ENCODE results near the gene PCGF5. TPM values are rescaled to one million over a fixed set of nuclear protein-coding genes. Genes with fewer than 3 reads are reported as not detected.
"Not testable (repeated sequence)": the region's sequence is repeated elsewhere in the genome, so short reads cannot be mapped to it uniquely, and the experiment has no call there.

Gene PCGF5
- total RNA-seq, 2 experiments from 2014 or later, result 57.7 to 58.4 TPM

DNA sequence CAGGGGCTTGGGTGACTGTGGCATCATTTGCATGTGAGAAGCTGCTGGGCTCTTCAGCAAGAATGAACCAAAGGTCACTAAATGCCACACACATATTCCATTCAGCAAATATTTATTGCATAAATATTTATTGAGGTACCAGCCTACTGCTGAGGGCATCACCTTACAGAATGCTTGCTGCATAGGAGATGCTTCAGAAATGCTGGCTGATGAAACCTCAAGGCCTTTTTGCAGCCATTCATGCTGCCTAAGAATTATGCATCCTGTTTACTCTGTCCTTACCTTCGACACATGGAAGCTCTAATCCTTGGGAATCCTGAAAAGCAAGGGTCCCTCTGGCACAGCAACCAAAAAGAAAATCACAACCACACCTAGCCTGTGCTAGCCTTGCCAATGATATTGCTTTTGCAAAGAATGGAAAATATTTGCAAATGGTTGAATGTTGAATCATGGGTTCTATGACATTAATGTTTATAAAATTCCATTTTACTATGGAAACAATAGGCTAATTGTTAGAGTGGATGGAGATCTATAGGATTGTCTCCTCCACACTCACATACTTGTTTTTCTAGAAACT, 79.6 kb downstream of the PCGF5 start:
- intact Hi-C loops (cut with DNase I, micrococcal nuclease), result loop anchor here (2.0 to 10.0 kb wide), 7 partner anchors 92 to 1135 kb away; partner anchors contain the start of genes FGFBP3 (in 1 of the 2) and HECTD2 (in 1 of the 2)
- Histone ChIP-seq H3K27ac (ENCODE audit: low read depth in 1 of 2, low read length in 2 of 2) (no peak overlapping the region), H3K4me1 (ENCODE audit: insufficient read depth, low read length) (peaks cover 11% of the 10 kb centered on the region), H3K27me3 (ENCODE audit: control insufficient read depth in 1 of 2, insufficient read depth in 2 of 2, low read length in 2 of 2) (no peaks in the 10 kb centered on the region), H3K36me3 (ENCODE audit: insufficient read depth, low read length) (no peaks in the 10 kb centered on the region), H3K4me3 (ENCODE audit: low read length) (no peak overlapping the region), H3K9me3 (ENCODE audit: control insufficient read depth in 1 of 2, insufficient read depth in 1 of 2, low read length in 2 of 2) (no peaks in the 10 kb centered on the region)
- TF ChIP-seq, protein P1, sequence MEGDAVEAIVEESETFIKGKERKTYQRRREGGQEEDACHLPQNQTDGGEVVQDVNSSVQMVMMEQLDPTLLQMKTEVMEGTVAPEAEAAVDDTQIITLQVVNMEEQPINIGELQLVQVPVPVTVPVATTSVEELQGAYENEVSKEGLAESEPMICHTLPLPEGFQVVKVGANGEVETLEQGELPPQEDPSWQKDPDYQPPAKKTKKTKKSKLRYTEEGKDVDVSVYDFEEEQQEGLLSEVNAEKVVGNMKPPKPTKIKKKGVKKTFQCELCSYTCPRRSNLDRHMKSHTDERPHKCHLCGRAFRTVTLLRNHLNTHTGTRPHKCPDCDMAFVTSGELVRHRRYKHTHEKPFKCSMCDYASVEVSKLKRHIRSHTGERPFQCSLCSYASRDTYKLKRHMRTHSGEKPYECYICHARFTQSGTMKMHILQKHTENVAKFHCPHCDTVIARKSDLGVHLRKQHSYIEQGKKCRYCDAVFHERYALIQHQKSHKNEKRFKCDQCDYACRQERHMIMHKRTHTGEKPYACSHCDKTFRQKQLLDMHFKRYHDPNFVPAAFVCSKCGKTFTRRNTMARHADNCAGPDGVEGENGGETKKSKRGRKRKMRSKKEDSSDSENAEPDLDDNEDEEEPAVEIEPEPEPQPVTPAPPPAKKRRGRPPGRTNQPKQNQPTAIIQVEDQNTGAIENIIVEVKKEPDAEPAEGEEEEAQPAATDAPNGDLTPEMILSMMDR (IDR thresholded peaks at IDR 0.05), result no peak
- ATAC-seq (ENCODE audit: poor library complexity), result no peak
- H3K4me3 Mint-ChIP-seq, result no peak overlapping the region
- H3K36me3 Mint-ChIP-seq (ENCODE audit: low read depth), result no peaks in the 10 kb centered on the region
- H3K27ac Mint-ChIP-seq, result no peak overlapping the region
- peaks cover 4% of the 10 kb centered on the region for H3K27me3 Mint-ChIP-seq
- ChIA-PET POLR2A (interaction anchor here (2.1 kb wide), 1 partner anchor 624 kb away, joined by 7 read pairs; the partner anchor contains the start of gene BTAF1), CTCF (interaction anchor here (0.6 to 1.8 kb wide), 2 partner anchors 613 to 1039 kb away, joined by 3 to 6 read pairs; no protein-coding TSS in a partner anchor)
- no peaks in the 10 kb centered on the region for H3K9me3 Mint-ChIP-seq
- DNase-seq, result no peak
- peaks cover 10% of the 10 kb centered on the region for H3K4me1 Mint-ChIP-seq (ENCODE audit: low read depth)

DNA sequence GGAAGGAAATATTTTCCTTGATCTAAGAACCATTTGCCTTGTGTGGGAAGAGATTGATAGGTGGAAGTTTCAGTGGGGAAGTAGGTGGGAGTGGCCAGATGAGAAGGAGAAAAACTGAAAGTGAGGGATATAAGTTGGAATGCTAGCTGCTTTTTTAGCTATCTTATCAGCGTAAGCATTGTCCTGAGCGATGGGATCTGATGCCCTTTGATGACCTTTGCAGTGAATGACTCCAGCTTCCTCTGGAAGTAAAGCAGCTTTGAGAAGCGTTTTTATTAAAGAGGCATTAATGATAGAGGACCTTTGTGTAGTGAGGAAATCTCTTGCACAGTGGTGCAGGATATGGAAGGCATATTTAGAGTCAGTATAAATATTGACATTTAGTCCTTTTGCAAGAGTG, 82.5 kb downstream of the PCGF5 start:
- H3K27me3 ChIP-seq (ENCODE audit: control insufficient read depth in 1 of 2, insufficient read depth in 2 of 2, low read length in 2 of 2); H3K9me3 ChIP-seq (ENCODE audit: control insufficient read depth in 1 of 2, insufficient read depth in 1 of 2, low read length in 2 of 2); H3K4me1 ChIP-seq (ENCODE audit: insufficient read depth, low read length); H3K4me1 Mint-ChIP-seq (ENCODE audit: low read depth); H3K27me3 Mint-ChIP-seq; DNase-seq; H3K36me3 ChIP-seq (ENCODE audit: insufficient read depth, low read length); H3K4me3 ChIP-seq (ENCODE audit: low read length); H3K36me3 Mint-ChIP-seq (ENCODE audit: low read depth); H3K27ac ChIP-seq (ENCODE audit: low read depth in 1 of 2, low read length in 2 of 2); ATAC-seq (ENCODE audit: poor library complexity); POLR2A ChIA-PET; intact Hi-C loops (cut with DNase I, micrococcal nuclease); H3K9me3 Mint-ChIP-seq; H3K27ac Mint-ChIP-seq; CTCF ChIA-PET; H3K4me3 Mint-ChIP-seq: not testable (repeated sequence)

DNA sequence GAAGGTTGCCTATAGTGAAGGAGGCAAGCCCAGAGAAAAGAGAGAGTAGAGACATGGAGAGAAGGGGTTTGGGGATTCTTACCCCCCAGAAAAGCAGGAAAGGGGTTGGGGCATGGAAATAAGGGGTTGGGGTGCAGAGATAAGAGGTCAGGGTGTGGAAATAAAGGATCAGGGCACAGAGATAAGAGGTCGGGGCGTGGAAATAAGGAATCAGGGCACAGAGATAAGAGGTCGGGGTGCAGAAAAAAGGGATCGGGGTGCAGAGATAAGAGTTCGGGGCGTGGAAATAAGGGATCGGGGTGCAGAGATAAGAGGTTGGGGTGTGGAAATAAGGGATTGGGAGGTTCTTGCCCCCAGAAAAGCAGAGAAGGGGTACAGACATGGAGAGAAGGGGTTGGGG, 85.5 kb downstream of the PCGF5 start:
- H3K36me3 Mint-ChIP-seq (ENCODE audit: low read depth); intact Hi-C loops (cut with DNase I, micrococcal nuclease); H3K4me1 ChIP-seq (ENCODE audit: insufficient read depth, low read length); H3K4me3 ChIP-seq (ENCODE audit: low read length); H3K27ac Mint-ChIP-seq; CTCF ChIA-PET; H3K9me3 ChIP-seq (ENCODE audit: control insufficient read depth in 1 of 2, insufficient read depth in 1 of 2, low read length in 2 of 2); H3K9me3 Mint-ChIP-seq; ATAC-seq (ENCODE audit: poor library complexity); H3K36me3 ChIP-seq (ENCODE audit: insufficient read depth, low read length); DNase-seq; H3K4me1 Mint-ChIP-seq (ENCODE audit: low read depth); H3K4me3 Mint-ChIP-seq; H3K27me3 ChIP-seq (ENCODE audit: control insufficient read depth in 1 of 2, insufficient read depth in 2 of 2, low read length in 2 of 2); POLR2A ChIA-PET; H3K27ac ChIP-seq (ENCODE audit: low read depth in 1 of 2, low read length in 2 of 2): not testable (repeated sequence)
- H3K27me3 Mint-ChIP-seq, result peaks cover 17% of the 10 kb centered on the region

DNA sequence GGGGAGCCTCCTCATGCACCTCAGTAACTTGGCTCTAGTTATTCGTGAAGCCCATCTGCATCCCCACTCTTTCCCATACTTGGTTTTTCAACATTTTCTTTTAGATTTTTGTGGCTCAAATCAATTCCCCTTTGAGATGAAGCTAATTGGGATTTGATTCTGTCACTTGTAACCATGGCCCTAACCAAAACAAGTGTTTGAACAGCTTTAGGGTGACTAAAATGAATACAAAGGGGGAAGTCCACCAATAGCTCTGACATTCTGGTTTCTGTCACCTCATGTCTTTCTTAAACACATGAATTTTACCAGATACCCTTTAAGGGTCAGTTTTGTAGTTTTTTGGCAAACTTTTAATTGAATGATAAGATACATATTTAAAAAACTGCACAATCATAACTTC, 87.0 kb downstream of the PCGF5 start:
- no peak overlapping the region for H3K27ac Mint-ChIP-seq
- CTCF ChIA-PET, result no interaction called here
- H3K9me3 Mint-ChIP-seq, result no peaks in the 10 kb centered on the region
- Histone ChIP-seq H3K4me1 (ENCODE audit: insufficient read depth, low read length) (no peaks in the 10 kb centered on the region), H3K9me3 (ENCODE audit: control insufficient read depth in 1 of 2, insufficient read depth in 1 of 2, low read length in 2 of 2) (no peaks in the 10 kb centered on the region), H3K27me3 (ENCODE audit: control insufficient read depth in 1 of 2, insufficient read depth in 2 of 2, low read length in 2 of 2) (peaks cover 0 to 9% of the 10 kb centered on the region in 2 experiments), H3K4me3 (ENCODE audit: low read length) (no peak overlapping the region), H3K36me3 (ENCODE audit: insufficient read depth, low read length) (no peaks in the 10 kb centered on the region), H3K27ac (ENCODE audit: low read depth in 1 of 2, low read length in 2 of 2) (no peak overlapping the region)
- H3K36me3 Mint-ChIP-seq (ENCODE audit: low read depth), result no peaks in the 10 kb centered on the region
- TF ChIP-seq, protein P1 (IDR thresholded peaks at IDR 0.05), result no peak
- ATAC-seq (ENCODE audit: poor library complexity) (no peak), DNase-seq (no peak)
- peaks cover 17% of the 10 kb centered on the region for H3K27me3 Mint-ChIP-seq
- POLR2A ChIA-PET, result no interaction called here
- H3K4me3 Mint-ChIP-seq, result no peak overlapping the region
- no peaks in the 10 kb centered on the region for H3K4me1 Mint-ChIP-seq (ENCODE audit: low read depth)
- intact Hi-C loops (cut with DNase I, micrococcal nuclease), result no loop called here
